Endodermal cell (in vitro differentiated cells): Measurements from ENCODE around the gene TANGO2. TPM values are rescaled to one million over a fixed set of nuclear protein-coding genes. Genes with fewer than 3 reads are reported as not detected.

Source experiments
- DNase-seq: peaks from one replicate; pipeline ENCODE4 v3.0.0-alpha.2; 2017
- H3K27ac ChIP-seq: 2 replicates; pipeline ENCODE4 v1.5.1; 2013; ENCODE audit warnings: mild to moderate bottlenecking, low read depth, low read length, moderate library complexity
- H3K27me3 ChIP-seq: 2 replicates; pipeline ENCODE4 v1.6.1; 2013; ENCODE audit warnings: mild to moderate bottlenecking, low read length, moderate library complexity; ENCODE audit not compliant: insufficient read depth, control insufficient read depth, poor library complexity, severe bottlenecking
- H3K36me3 ChIP-seq: 2 replicates; pipeline ENCODE4 v1.7.0; 2013; ENCODE audit warnings: mild to moderate bottlenecking, low read length, moderate library complexity; ENCODE audit not compliant: control insufficient read depth, insufficient read depth
- H3K4me1 ChIP-seq: one replicate; pipeline ENCODE4 v1.7.0; 2013; ENCODE audit warnings: low read length; ENCODE audit not compliant: control insufficient read depth, insufficient read depth
- H3K4me3 ChIP-seq: 2 replicates; pipeline ENCODE4 v1.5.1; 2013; ENCODE audit warnings: mild to moderate bottlenecking, low read length, moderate library complexity
- H3K9ac ChIP-seq: 2 replicates; pipeline ENCODE4 v1.6.1; 2013; ENCODE audit warnings: mild to moderate bottlenecking, low read length, moderate library complexity; ENCODE audit not compliant: poor library complexity, severe bottlenecking; ENCODE audit errors: extremely low read depth
- H3K9me3 ChIP-seq: 2 replicates; pipeline ENCODE4 v1.6.1; 2013; ENCODE audit warnings: mild to moderate bottlenecking, low read length, moderate library complexity; ENCODE audit not compliant: control insufficient read depth
- H3K27ac Mint-ChIP-seq: 2 replicates; pipeline ENCODE4 v1.8.0; 2020; ENCODE audit warnings: mixed read lengths
- H3K27me3 Mint-ChIP-seq: 2 replicates; pipeline ENCODE4 v1.8.0; 2021; ENCODE audit warnings: mild to moderate bottlenecking, mixed read lengths; ENCODE audit not compliant: insufficient read depth
- H3K36me3 Mint-ChIP-seq: 2 replicates; pipeline ENCODE4 v1.8.0; 2020; ENCODE audit warnings: low read depth, mixed read lengths
- H3K4me1 Mint-ChIP-seq: 2 replicates; pipeline ENCODE4 v1.8.0; 2020; ENCODE audit warnings: mixed read lengths
- H3K4me3 Mint-ChIP-seq: 2 replicates; pipeline ENCODE4 v1.8.0; 2020; ENCODE audit warnings: mild to moderate bottlenecking, moderate library complexity, mixed read lengths
- H3K9me3 Mint-ChIP-seq: 2 replicates; pipeline ENCODE4 v1.8.0; 2020; ENCODE audit warnings: mild to moderate bottlenecking, mixed read lengths
- CTCF ChIP-seq: fragments of 200-600 bp; sonication (generic); conservative IDR thresholded peaks from 2 replicates; pipeline ENCODE4 v1.5.0; 2021; ENCODE audit warnings: antibody characterized with exemption, mild to moderate bottlenecking
- WGBS, 2 experiments: methylation state at CpG; one replicate each; pipeline versions ENCODE4 v1.1.5 to v1.1.7; 2013; ENCODE audit warnings: missing lambda C conversion rate in 2 of 2, mixed read lengths in 1 of 2; ENCODE audit not compliant: insufficient coverage in 1 of 2, insufficient read length in 1 of 2; 5-methylcytosine and 5-hydroxymethylcytosine counted together
- total RNA-seq, 2 donors: library from RNA; stranded (reverse); fragmentation: NEBNext Ultra II Directional in 1 of 2; extraction: Animal tissue kit (Norgen Biotek cat#: 25700) in 1 of 2; gene quantifications; 2 replicates in 1 of 2; 3 replicates in 1 of 2; pipeline ENCODE4 v1.2.1, GENCODE V29; 2021

The TANGO2 gene
- total RNA-seq, 2 donors from 2014 or later, result 19.9 to 21.8 TPM

- Mint-ChIP-seq H3K27ac (no peak overlapping the region), H3K4me1 (no peaks in the 10 kb centered on the region), H3K4me3 (no peak overlapping the region), H3K9me3 (no peaks in the 10 kb centered on the region), H3K36me3 (peaks cover 12% of the 10 kb centered on the region), H3K27me3 (no peaks in the 10 kb centered on the region)
- peak; percentile 49 for TF ChIP-seq CTCF
- Histone ChIP-seq H3K36me3 (no peaks in the 10 kb centered on the region), H3K27ac (no peak overlapping the region), H3K4me3 (no peak overlapping the region), H3K9me3 (no peaks in the 10 kb centered on the region), H3K4me1 (no peaks in the 10 kb centered on the region), H3K9ac (no peak overlapping the region), H3K27me3 (no peaks in the 10 kb centered on the region)
- 93 to 95% methylated on average over 6 to 12 of the region's 12 CpGs for WGBS, 2 experiments
- DNase-seq, result no peak
These were observed 7.3 kb downstream of the TANGO2 start for GRCh38 chr22:20027966-20028854.

DNA sequence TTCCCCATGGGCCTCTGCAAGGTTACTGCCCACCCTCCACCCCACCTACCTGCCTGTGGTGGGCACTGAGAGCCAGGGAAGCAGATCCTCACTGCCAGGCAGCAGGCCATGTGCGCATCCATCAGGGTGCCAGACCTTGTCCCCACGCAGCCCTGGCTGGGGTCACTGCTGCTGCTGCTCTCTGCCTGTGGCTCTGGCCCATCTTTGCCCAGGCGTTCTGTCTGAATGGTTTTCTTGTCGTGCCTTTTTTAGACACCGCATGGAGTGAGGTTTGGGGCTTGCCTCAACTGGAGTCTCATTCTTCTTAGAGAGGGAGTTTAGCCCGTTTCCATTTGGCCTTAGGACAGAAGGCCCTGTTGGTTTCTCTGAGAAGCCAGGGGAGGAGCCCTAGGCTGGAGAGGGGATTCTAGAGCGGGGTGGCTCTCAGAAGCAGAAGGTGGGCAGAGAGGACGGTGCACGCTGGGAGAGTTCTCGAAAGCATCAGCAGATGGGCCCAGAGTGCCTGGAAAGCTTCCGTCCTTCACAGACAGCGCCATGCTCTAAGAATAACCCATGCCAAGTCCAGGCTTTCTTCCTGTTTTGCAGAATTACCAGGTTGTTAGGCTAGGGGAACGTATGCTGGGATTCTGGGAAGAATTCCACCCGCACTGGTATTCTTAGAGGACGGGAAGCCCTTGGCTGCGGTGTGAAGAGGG is 8.1 kb downstream of the TANGO2 start:
- H3K4me1 ChIP-seq, result no peaks in the 10 kb centered on the region
- 89 to 96% methylated on average over 12 to 16 of the region's 16 CpGs for WGBS, 2 experiments
- no peaks in the 10 kb centered on the region for H3K27me3 Mint-ChIP-seq
- H3K36me3 Mint-ChIP-seq, result peaks cover 10% of the 10 kb centered on the region
- H3K36me3 ChIP-seq, result no peaks in the 10 kb centered on the region
- H3K27me3 ChIP-seq, result no peaks in the 10 kb centered on the region
- H3K9me3 ChIP-seq, result no peaks in the 10 kb centered on the region
- no peak overlapping the region for H3K4me3 ChIP-seq
- H3K4me3 Mint-ChIP-seq, result no peak overlapping the region
- TF ChIP-seq CTCF, result no peak
- H3K9ac ChIP-seq, result no peak overlapping the region
- H3K27ac Mint-ChIP-seq, result no peak overlapping the region
- H3K4me1 Mint-ChIP-seq, result no peaks in the 10 kb centered on the region
- no peaks in the 10 kb centered on the region for H3K9me3 Mint-ChIP-seq
- no peak overlapping the region for H3K27ac ChIP-seq
- no peak for DNase-seq

- no peak overlapping the region for H3K27ac Mint-ChIP-seq
- no peak overlapping the region for H3K27ac ChIP-seq
- no peak for DNase-seq
- WGBS, 2 experiments, result 91 to 96% methylated on average over 7 to 9 of the region's 9 CpGs
- no peaks in the 10 kb centered on the region for H3K9me3 ChIP-seq
- no peak overlapping the region for H3K4me3 Mint-ChIP-seq
- TF ChIP-seq CTCF, result no peak
- H3K27me3 ChIP-seq, result no peaks in the 10 kb centered on the region
- no peaks in the 10 kb centered on the region for H3K4me1 ChIP-seq
- no peak overlapping the region for H3K9ac ChIP-seq
- no peaks in the 10 kb centered on the region for H3K4me1 Mint-ChIP-seq
- H3K36me3 ChIP-seq, result no peaks in the 10 kb centered on the region
- peaks cover 10% of the 10 kb centered on the region for H3K36me3 Mint-ChIP-seq
- H3K27me3 Mint-ChIP-seq, result no peaks in the 10 kb centered on the region
- H3K9me3 Mint-ChIP-seq, result no peaks in the 10 kb centered on the region
- H3K4me3 ChIP-seq, result no peak overlapping the region
These were observed 8.8 kb downstream of the TANGO2 start for GRCh38 chr22:20029550-20030225.
